ENCODE results near the gene OXLD1.

DNA sequence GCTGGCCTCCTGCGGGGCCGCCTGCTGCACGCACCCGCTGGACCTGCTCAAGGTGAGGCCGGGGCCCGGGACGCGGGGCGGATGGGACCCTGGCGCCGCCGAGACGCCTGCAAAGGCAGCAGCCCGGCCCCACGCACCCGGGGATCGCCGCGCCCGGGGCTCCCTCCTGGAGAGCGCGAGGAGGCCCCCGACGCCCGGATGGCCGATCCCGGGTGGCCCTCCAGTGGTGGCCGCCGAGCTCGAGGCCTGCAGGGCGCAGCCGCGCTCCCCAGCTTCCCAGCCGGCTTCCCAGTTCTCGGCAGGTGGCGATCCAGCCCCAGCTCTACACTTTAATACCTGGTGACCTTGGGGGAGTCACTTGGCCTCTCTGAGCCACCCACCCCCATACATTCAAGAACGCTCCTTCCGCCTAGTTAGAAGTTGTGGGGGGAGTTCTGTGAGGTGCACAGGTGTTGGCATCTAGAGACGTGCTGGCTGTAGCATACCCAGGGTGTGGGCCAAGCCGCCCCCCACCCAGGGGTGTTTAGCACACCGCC is 46.1 kb upstream of the OXLD1 start:
- TF ChIP-seq, protein P1, sequence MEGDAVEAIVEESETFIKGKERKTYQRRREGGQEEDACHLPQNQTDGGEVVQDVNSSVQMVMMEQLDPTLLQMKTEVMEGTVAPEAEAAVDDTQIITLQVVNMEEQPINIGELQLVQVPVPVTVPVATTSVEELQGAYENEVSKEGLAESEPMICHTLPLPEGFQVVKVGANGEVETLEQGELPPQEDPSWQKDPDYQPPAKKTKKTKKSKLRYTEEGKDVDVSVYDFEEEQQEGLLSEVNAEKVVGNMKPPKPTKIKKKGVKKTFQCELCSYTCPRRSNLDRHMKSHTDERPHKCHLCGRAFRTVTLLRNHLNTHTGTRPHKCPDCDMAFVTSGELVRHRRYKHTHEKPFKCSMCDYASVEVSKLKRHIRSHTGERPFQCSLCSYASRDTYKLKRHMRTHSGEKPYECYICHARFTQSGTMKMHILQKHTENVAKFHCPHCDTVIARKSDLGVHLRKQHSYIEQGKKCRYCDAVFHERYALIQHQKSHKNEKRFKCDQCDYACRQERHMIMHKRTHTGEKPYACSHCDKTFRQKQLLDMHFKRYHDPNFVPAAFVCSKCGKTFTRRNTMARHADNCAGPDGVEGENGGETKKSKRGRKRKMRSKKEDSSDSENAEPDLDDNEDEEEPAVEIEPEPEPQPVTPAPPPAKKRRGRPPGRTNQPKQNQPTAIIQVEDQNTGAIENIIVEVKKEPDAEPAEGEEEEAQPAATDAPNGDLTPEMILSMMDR (IDR thresholded peaks at IDR 0.05) = no peak
- no peak for TF ChIP-seq POLR2A (IDR thresholded peaks at IDR 0.05)

All from lower leg skin (tissue), 3 donors.